Right forelimb (tissue), 1 donor: Measurements from ENCODE around the gene PATE1.

ENCODE experiments used
- DNase-seq: peaks from one replicate; pipeline ENCODE4 v3.0.0-alpha.2; 2018

The PATE1 gene

GRCh38 chr11:125797641-125798040, 51.6 kb downstream of the PATE1 start:
- DNase-seq, result no peak
